ENCODE data around the gene EVI2A.
"Not testable (repeated sequence)": the region's sequence is repeated elsewhere in the genome, so short reads cannot be mapped to it uniquely, and the experiment has no call there.

Gene EVI2A

GRCh38 chr17:31313982-31314781 is 7.2 kb downstream of the EVI2A start, which contains the start of gene EVI2B:
EVI2B (minus strand) TSS chr17:31314054; CDS start chr17:31305609, 8,445 bp downstream.
- in situ Hi-C loops (cut with MboI; ENCODE audit: low sequenced_read_pairs) = no loop called here

GRCh38 chr17:31312223-31312622 is 9.2 kb downstream of the EVI2A start:
- in situ Hi-C loops (cut with MboI; ENCODE audit: low sequenced_read_pairs) = not testable (repeated sequence)

- in situ Hi-C loops (cut with MboI; ENCODE audit: low sequenced_read_pairs) = no loop called here
Measured at GRCh38 chr17:31311526-31311925, 9.9 kb downstream of the EVI2A start.

- in situ Hi-C loops (cut with MboI; ENCODE audit: low sequenced_read_pairs) = no loop called here
Measured at GRCh38 chr17:31310886-31311285, 10.5 kb downstream of the EVI2A start.

- in situ Hi-C loops (cut with MboI; ENCODE audit: low sequenced_read_pairs) = no loop called here
Measured at GRCh38 chr17:31310260-31310659, 11.2 kb downstream of the EVI2A start.

GRCh38 chr17:31309556-31309955 is 11.9 kb downstream of the EVI2A start:
- in situ Hi-C loops (cut with MboI; ENCODE audit: low sequenced_read_pairs) = no loop called here

- in situ Hi-C loops (cut with MboI; ENCODE audit: low sequenced_read_pairs) = no loop called here
Measured at GRCh38 chr17:31308372-31309334, 12.8 kb downstream of the EVI2A start.

- in situ Hi-C loops (cut with MboI; ENCODE audit: low sequenced_read_pairs) = no loop called here
Measured at GRCh38 chr17:31307640-31308039, 13.8 kb downstream of the EVI2A start.

GRCh38 chr17:31299624-31300023 is 21.8 kb downstream of the EVI2A start:
- in situ Hi-C loops (cut with MboI; ENCODE audit: low sequenced_read_pairs) = no loop called here

GRCh38 chr17:31297090-31297489 is 24.3 kb downstream of the EVI2A start, which contains the start of gene OMG:
OMG (minus strand) TSS chr17:31297239; CDS start chr17:31296331, 908 bp downstream.
- in situ Hi-C loops (cut with MboI; ENCODE audit: low sequenced_read_pairs) = no loop called here

- in situ Hi-C loops (cut with MboI; ENCODE audit: low sequenced_read_pairs) = no loop called here
Measured at GRCh38 chr17:31296142-31296541, 25.3 kb downstream of the EVI2A start.

GRCh38 chr17:31295489-31295871 is 25.9 kb downstream of the EVI2A start:
- in situ Hi-C loops (cut with MboI; ENCODE audit: low sequenced_read_pairs) = no loop called here

- in situ Hi-C loops (cut with MboI; ENCODE audit: low sequenced_read_pairs) = no loop called here
Measured at GRCh38 chr17:31294820-31295488, 26.5 kb downstream of the EVI2A start.

GRCh38 chr17:31294231-31294630 is 27.2 kb downstream of the EVI2A start:
- in situ Hi-C loops (cut with MboI; ENCODE audit: low sequenced_read_pairs) = no loop called here

GRCh38 chr17:31293581-31293980 is 27.8 kb downstream of the EVI2A start:
- in situ Hi-C loops (cut with MboI; ENCODE audit: low sequenced_read_pairs) = no loop called here

GRCh38 chr17:31291820-31292219 is 29.6 kb downstream of the EVI2A start:
- in situ Hi-C loops (cut with MboI; ENCODE audit: low sequenced_read_pairs) = no loop called here

GRCh38 chr17:31289790-31290189 is 31.6 kb downstream of the EVI2A start:
- in situ Hi-C loops (cut with MboI; ENCODE audit: low sequenced_read_pairs) = no loop called here

- in situ Hi-C loops (cut with MboI; ENCODE audit: low sequenced_read_pairs) = not testable (repeated sequence)
Measured at GRCh38 chr17:31287932-31288331, 33.5 kb downstream of the EVI2A start.

- in situ Hi-C loops (cut with MboI; ENCODE audit: low sequenced_read_pairs) = no loop called here
Measured at GRCh38 chr17:31286587-31286986, 34.8 kb downstream of the EVI2A start.

- in situ Hi-C loops (cut with MboI; ENCODE audit: low sequenced_read_pairs) = no loop called here
Measured at GRCh38 chr17:31283841-31284240, 37.6 kb downstream of the EVI2A start.

GRCh38 chr17:31281061-31281460 is 40.4 kb downstream of the EVI2A start:
- in situ Hi-C loops (cut with MboI; ENCODE audit: low sequenced_read_pairs) = no loop called here
